Ovary (tissue), 3 donors: ENCODE measurements around the gene AFG1L.

ENCODE experiments used
- EP300 ChIP-seq: sonication (generic); formaldehyde crosslinking; IDR thresholded peaks from one replicate; pipeline ENCODE4 v1.6.1; 2017; ENCODE audit warnings: antibody characterized with exemption
- POLR2A ChIP-seq: fragments of 450-650 bp; IDR thresholded peaks from one replicate; pipeline ENCODE4 v1.6.1; 2017; ENCODE audit warnings: antibody characterized with exemption, mild to moderate bottlenecking, moderate library complexity
- TF ChIP-seq, protein P1 (sequence below), 3 donors: fragments of 450-650 bp in 2 of 3; fragments of 200-600 bp in 1 of 3; IDR thresholded peaks; one replicate each; pipeline versions ENCODE4 v1.5.1 to v1.8.0; 2016 to 2022; ENCODE audit warnings: antibody characterized with exemption in 3 of 3, mild to moderate bottlenecking in 1 of 3
- donor health status: DM: no; HTN: no; CAD: no.

DNA sequence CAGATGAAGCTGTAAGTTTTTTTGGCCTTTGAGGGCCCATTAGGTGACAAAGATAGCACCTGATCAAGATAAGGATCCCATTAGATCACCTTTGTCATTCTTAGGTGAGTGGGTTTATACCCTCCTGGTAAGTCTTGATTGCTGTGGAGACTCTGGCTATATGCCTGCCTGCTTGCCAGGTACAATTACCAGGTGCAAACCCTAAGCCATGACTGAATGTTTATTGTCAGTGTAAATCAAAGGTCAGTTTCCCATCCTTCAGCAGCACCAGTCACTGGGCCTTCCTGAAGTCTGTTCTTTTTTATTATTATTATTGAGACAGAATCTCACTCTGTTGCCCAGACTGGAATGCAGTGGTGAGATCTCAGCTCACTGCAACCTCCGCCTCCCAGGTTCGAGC lies 159.5 kb downstream of the AFG1L start:
- TF ChIP-seq, protein P1, sequence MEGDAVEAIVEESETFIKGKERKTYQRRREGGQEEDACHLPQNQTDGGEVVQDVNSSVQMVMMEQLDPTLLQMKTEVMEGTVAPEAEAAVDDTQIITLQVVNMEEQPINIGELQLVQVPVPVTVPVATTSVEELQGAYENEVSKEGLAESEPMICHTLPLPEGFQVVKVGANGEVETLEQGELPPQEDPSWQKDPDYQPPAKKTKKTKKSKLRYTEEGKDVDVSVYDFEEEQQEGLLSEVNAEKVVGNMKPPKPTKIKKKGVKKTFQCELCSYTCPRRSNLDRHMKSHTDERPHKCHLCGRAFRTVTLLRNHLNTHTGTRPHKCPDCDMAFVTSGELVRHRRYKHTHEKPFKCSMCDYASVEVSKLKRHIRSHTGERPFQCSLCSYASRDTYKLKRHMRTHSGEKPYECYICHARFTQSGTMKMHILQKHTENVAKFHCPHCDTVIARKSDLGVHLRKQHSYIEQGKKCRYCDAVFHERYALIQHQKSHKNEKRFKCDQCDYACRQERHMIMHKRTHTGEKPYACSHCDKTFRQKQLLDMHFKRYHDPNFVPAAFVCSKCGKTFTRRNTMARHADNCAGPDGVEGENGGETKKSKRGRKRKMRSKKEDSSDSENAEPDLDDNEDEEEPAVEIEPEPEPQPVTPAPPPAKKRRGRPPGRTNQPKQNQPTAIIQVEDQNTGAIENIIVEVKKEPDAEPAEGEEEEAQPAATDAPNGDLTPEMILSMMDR (IDR thresholded peaks at IDR 0.05), result no peak
- TF ChIP-seq POLR2A (no peak), EP300 (no peak)
